LNCaP clone FGC (cell line): ENCODE results near the gene BMP2K.

Source experiments
- DNase-seq: peaks from one replicate; pipeline ENCODE4 v3.0.0-alpha.2; 2011; ENCODE audit warnings: low read depth
- H3K4me3 ChIP-seq: 2 replicates; pipeline ENCODE4 v1.5.1; 2011; ENCODE audit warnings: mild to moderate bottlenecking, low read depth, low read length, control low read depth
- TF ChIP-seq, protein P1 (sequence below): IDR thresholded peaks from 2 replicates; pipeline ENCODE4 v1.5.1; 2012; ENCODE audit warnings: mild to moderate bottlenecking; ENCODE audit not compliant: control insufficient read depth, insufficient read depth; ENCODE audit errors: extremely low read depth

Gene BMP2K

DNA sequence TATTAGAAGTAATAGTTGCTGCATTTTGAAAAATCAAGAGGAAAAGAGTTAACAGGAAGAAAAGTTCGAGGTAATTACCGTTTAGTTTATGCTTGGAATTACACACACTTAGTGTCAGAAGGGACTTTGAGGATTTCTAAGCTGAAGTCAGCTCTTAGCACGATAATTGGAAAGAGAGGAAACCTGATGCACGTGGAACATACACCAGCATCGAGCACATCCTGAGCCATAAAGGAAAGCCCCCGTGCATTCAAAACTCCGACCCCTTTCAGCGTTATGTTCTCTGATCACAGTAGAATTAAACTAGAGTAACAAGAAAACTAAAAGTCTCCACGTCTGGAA is 163.5 kb downstream of the BMP2K start:
- DNase-seq: no peak
- H3K4me3 ChIP-seq: peak overlapping the region; percentile 64
- TF ChIP-seq, protein P1, sequence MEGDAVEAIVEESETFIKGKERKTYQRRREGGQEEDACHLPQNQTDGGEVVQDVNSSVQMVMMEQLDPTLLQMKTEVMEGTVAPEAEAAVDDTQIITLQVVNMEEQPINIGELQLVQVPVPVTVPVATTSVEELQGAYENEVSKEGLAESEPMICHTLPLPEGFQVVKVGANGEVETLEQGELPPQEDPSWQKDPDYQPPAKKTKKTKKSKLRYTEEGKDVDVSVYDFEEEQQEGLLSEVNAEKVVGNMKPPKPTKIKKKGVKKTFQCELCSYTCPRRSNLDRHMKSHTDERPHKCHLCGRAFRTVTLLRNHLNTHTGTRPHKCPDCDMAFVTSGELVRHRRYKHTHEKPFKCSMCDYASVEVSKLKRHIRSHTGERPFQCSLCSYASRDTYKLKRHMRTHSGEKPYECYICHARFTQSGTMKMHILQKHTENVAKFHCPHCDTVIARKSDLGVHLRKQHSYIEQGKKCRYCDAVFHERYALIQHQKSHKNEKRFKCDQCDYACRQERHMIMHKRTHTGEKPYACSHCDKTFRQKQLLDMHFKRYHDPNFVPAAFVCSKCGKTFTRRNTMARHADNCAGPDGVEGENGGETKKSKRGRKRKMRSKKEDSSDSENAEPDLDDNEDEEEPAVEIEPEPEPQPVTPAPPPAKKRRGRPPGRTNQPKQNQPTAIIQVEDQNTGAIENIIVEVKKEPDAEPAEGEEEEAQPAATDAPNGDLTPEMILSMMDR: no peak

DNA sequence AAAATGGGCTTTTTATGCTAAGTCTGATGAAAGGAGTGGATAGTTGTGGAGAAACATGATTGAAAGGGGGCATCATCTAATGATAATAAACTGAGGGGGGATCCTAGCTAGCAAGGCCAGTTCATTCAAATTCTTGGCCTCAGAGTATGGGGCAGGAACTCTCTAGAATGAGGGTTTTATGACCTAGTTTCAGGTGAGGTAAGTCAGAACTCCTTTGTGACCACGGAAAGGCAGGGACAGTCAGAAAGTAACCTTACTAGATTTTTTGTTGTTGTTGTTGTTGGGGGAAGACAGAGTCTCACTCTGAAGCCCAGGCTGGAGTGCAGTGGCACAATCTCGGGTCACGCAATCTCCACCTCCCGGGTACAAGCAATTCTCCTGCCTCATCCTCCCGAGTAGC is 164.6 kb downstream of the BMP2K start:
- H3K4me3 ChIP-seq: no peak overlapping the region
- TF ChIP-seq, protein P1: no peak
- no peak for DNase-seq

DNA sequence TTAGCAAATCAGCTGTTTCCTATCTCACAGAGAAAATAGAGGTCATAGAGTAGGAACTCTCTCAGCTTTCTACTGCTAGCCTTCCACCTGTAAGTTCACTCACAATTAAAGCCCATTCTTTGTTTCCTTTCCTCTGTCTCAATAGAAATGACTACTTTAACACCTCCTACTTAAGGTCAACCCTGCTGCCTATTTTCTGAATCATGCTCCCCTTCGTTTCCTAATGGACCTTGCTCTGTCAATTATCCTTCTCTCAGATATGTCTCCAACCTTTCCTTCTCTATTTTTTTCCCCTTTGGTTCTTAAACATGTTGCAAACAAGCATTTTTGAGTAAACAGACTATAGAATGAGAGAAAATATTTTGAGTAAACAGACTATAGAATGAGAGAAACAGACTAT is 168.2 kb downstream of the BMP2K start:
- H3K4me3 ChIP-seq: no peak overlapping the region
- TF ChIP-seq, protein P1: no peak
- DNase-seq: no peak

DNA sequence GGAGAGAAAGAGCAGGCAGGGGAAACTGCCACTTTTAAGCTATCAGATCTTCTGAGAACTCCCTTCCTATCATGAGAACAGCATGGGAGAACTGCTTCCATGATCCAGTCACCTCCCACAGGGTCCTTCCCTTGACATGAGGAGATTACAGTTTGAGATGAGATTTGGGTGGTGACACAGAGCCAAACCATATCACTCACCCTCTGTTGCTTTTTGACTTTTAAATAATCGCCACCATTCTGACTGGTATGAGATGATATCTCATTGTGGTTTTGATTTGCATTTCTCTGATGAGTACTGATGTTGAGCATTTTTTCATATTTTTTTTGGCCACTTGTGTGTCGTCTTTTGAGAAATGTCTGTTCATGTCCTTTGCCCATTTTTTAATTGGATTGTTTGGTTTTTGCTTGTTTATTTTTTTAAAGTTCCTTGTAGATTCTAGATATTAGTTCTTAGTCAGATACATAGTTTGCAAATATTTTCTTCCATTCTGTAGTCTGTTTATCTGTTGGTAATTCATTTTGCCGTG is 169.6 kb downstream of the BMP2K start:
- TF ChIP-seq, protein P1: no peak
- no peak for DNase-seq

DNA sequence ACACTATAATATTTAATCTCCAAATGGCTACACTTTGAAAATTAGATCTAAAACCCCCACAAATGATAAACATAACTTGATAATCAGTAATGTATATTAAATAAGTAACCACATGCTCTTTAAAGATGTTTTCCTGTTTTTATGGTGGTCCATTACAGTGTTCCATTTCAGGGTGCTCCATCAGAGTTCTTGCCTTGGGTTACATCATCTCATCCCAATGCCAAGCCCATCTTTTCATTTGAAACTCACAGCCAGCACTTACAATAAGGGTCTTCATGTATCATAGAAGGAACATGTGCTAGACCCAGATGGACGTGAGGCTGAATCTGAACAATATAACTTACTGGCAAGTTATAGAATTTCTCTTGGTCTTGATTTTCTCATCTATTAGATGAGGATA is 173.6 kb downstream of the BMP2K start:
- DNase-seq: no peak
- no peak overlapping the region for H3K4me3 ChIP-seq
- TF ChIP-seq, protein P1: no peak

More for the DNA sequence above, 169.6 kb downstream of the BMP2K start:
- no peak overlapping the region for H3K4me3 ChIP-seq

DNA sequence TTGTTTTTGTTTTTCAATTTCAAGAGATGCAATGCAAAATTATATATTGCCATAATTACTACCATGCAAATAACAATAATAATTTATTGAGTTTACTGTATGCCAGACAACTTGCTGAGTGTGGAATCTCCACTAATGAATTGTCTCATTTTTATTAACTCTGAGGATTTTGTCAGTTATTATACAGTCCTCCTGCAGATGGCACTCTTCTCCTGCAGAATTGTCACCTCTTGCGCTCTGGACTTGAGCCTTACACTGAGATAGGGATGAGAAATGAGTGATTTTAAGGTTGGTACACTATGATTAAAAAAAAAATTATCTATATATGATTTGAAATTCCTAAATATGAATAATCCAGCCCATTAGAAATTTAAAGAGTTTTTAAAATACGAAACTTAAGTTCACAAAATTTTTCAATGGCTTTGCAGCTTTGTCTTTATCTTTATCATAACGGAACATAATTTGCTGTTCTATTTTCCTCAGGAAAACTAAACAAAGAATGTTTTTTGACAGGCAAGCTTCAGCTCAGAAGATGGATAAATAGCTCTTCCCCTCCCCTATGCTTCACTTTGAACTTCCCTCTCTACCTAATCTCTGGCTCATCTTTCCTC is 175.8 kb downstream of the BMP2K start:
- no peak for DNase-seq
- H3K4me3 ChIP-seq: no peak overlapping the region
- TF ChIP-seq, protein P1: peak; percentile 76

DNA sequence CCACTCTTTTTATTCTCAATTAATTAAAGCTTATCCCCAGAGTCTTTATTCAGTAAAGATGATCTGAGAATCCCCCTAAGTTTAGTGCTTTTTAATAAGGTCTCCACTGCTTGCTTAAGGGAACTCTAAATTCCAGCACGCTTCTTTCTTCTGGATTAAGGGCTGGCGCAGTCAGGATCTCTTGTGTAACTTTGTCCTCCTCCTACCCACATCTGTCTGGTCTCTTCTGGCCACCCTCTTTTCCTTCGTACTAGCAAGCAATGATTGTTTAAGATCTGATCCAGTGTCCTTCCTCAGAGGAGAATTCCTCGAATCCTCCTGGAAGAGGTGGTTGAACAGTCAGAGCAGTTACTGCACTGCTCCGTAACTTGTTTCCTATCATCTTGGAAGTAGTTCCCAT is 177.1 kb downstream of the BMP2K start:
- H3K4me3 ChIP-seq: no peak overlapping the region
- TF ChIP-seq, protein P1: no peak
- DNase-seq: no peak
